GM21619 (cell line): ENCODE measurements around the gene PCDH9.
"Not testable (repeated sequence)": the region's sequence is repeated elsewhere in the genome, so short reads cannot be mapped to it uniquely, and the experiment has no call there.

Experiments used
- ATAC-seq: cut with Tn5 transposase; IDR thresholded peaks from one replicate; pipeline ENCODE4 v1.9.1; 2021; ENCODE audit not compliant: unreplicated experiment

Gene PCDH9

DNA sequence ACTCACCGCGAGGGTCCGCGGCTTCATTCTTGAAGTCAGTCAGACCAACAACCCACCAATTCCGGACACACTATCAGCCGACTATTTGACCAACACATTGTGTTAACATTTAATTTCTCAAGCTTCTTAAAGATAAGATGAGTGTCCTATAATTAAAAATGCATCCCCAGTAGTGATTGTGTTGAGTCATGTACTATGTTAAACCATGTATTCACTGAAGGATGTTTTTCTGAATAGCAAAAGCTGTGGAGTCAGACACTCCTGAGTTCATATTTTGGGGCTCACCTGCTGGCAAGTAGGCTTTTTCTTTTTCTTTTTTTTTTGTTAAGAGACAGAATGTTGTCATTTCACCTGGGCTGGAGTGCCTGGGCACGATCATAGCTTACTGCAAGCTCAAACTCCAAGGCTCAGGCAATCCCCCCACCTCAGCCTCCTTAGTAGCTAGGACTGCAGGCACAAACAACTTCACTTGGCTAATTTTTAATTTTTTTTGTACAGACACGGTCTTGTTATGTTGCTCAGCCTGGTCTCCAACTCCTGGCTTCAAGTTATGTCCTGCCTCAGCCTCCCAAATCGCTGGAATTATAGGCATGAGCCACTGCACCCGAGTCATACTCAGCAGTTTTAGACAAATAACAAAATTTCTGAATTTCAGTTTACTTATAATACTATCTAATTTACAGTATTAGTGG lies 606.9 kb downstream of the PCDH9 start:
- no peak for ATAC-seq

DNA sequence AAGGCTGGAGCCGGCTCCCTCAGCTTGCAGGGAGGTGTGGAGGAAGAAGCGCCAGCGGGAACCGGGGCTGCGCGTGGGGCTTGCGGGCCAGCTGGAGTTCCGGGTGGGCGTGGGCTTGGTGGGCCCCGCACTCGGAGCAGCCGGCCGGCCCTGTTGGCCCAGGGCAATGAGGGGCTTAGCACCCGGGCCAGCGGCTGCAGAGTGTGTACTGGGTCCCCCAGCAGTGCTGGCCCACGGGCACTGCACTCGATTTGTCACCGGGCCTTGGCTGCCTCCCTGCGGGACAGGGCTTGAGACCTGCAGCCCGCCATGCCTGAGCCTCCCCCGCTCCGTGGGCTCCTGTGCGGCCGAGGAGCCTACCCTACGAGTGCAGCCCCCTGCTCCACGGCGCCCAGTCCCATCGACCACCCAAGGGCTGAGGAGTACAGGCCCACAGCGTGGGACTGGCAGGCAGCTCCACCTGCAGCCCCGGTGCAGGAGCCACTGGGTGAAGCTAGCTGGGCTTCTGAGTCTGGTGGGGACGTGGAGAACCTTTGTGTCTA lies 608.2 kb downstream of the PCDH9 start:
- ATAC-seq: not testable (repeated sequence)

DNA sequence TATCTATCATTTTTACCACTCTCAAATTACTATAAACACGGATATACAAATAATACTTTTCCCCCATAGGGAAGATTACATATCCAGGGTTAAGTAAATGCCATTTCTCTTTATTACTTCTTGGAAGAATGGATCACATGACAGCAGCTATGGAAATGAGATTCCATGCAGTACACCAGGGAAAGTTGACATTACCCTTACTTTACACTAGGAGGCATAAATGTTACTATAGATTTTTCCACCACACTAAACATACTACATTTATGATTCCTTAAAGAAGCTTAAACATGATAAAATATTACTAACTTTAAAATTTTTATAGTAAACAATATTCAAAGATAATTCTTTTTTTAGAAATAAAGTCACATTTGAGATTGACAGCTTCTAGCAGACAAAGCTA lies 611.4 kb downstream of the PCDH9 start:
- peak; percentile 69 for ATAC-seq

DNA sequence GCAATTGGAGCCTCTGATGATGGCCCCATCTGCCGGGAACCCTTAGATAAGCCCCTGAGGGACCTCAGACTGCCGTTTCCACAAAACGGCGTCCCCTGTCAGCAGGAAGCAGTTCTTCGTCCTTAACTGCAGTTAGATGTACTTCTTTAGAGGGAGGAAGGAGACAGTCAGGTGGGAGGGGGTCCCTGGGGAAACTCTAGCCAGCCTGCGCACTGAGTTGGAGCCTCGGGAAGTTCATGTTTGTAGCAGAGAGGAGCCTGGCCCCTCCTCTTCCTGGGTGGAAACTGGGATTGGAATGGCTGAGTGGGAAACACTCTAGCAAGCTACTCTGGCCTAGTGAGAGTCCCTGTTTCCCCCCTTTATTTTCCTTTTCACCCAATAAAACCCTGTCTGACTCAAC lies 612.4 kb downstream of the PCDH9 start:
- ATAC-seq: no peak

DNA sequence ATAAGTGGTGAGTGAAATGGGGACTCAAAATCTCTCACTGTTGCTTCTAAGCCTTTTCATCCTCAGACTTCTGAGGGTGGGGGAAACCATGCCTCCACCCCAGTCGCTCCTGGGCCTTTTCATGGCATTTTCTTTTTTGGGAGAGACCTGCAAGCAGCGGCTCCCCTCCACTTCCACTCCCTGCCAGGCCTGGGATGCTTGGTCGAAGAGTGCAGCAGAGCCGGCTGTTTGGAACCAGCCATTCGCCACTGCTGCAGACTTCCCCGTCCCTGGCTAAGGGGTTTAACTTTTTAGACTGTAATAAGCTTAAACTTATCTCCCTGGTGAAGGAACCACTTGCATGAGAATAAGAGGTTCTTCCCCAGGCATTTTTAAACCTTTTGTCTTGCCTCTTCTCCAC lies 617.2 kb downstream of the PCDH9 start:
- no peak for ATAC-seq

DNA sequence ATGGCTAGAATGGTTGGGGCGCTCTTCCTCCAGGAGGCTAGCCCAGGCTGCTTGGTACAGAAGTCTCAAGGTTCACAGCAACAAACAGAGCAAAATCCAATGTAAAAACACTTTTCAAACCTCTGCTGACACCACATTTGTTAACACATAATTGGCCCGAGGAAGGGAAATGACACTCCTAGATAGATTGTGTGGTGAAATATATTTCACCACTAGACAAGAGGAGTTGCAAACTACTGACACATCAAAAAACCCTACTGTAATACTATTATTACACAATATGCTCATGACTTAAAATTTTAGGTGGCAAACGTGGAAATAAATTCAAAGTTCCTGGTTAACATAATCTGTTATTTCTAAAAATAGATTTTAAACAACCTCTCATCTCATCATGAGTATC lies 643.6 kb downstream of the PCDH9 start:
- no peak for ATAC-seq

DNA sequence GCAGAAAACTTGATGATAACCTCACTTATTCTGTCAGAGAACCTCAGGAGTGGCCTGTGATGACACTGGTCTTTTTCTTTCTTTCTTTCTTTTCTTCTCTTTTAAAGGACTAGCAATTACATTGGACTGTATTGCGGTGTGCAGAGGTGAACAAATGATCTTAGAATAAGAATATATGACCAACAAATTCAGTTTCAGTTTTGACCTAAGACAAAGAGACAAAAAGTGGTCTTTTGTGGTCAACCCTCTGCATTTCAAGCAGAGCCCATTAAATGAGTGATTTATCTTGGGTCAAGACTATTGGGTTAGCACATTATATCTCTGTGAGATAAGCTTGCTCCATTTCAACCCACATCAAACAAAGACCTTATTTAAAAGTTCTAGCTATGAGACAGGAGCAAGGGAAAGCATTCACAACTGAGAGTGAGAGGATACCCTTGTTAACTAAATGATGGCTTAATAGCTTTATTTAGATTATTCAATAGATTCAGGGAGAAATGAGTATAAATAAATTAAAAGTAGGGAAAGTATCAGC lies 644.4 kb downstream of the PCDH9 start:
- no peak for ATAC-seq

DNA sequence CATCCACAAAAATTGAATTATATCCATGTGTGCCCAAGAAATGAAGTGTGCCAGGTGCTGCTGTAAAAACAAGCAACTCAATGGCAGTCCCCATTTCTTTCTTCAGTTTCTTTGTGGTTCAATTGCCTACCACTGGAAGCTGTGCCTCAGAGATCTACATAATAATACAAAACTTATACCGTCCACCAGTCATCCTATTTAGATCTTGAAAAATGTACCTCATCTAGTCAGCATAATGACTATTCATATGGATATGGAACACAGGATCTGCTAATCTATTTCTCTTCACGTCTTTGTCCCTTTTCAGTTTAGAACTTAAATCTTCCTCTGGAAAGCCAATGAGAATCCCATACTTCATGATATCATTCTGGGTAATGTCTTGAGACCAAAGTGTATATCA lies 648.5 kb downstream of the PCDH9 start:
- ATAC-seq: no peak

DNA sequence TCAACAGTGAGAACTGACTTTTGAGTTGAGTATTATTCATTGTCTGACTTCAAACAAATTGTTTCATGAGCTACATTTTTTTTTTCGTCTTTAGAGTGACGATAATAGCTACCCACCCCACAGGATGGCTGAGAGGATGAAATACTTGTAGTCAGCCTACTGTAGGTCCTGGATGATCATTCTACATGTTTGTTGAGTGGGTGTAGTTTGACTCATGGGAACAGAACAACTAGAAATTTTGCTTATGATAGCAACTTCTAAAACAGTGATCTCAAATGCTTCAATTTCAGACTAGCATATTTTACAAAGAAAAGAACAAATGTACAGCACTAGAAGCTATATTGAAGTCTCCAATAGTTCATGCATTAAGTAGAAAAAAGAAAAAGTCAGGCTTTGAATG lies 651.8 kb downstream of the PCDH9 start:
- ATAC-seq: no peak

DNA sequence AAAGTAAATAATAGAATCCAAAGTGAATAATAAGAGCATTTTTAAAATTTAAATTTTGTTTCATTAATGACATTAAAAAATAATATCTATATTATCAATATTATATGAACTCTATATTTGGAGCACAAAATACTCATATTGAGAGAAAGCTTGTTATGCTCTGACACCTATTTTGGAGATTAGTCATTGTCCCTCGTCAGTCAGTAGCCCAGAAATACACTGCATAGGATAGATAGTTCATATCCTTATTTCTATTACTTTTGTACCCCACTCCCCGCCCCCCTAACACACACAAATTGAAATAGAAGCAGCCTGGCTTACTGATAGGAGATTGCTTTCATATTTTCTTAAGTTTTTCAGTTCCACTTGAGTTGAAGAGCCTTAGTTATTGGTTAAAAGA lies 652.8 kb downstream of the PCDH9 start:
- no peak for ATAC-seq

DNA sequence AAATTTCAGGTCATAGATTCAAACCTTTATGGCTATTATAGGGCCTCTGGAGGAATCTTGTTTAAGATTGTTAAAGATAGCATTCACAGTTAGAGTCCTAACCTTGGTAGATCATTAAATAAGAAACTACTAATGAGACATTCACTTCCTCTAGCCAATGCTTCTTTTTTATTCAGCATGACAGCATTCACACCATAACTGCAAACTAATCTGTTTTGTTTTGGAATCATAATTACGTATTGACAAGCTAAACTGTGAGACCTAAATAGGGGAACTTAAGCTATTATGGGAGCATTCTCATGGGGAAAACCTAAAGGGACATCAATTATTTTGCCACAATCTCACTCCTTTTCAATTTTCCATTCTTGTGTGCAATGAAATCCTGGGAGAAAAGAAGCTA lies 653.8 kb downstream of the PCDH9 start:
- ATAC-seq: peak; percentile 73

DNA sequence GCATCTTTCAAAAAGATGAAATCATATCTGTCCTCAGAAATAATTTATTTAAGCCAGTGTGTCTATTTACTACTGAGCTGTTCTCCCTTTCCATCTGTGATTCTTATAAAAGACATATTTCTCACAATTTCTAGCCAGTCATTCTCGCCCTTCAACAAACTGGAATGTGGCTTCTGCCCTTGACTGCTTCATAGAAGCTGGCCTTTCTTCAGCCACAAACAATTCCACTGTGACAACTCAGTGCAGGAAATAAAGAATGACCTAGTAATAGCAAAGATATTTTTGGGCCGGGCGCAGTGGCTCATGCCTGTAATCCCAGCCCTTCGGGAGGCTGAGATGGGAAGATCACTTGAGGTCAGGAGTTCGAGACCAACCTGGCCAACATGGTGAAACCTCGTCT lies 655.5 kb downstream of the PCDH9 start:
- ATAC-seq: no peak

DNA sequence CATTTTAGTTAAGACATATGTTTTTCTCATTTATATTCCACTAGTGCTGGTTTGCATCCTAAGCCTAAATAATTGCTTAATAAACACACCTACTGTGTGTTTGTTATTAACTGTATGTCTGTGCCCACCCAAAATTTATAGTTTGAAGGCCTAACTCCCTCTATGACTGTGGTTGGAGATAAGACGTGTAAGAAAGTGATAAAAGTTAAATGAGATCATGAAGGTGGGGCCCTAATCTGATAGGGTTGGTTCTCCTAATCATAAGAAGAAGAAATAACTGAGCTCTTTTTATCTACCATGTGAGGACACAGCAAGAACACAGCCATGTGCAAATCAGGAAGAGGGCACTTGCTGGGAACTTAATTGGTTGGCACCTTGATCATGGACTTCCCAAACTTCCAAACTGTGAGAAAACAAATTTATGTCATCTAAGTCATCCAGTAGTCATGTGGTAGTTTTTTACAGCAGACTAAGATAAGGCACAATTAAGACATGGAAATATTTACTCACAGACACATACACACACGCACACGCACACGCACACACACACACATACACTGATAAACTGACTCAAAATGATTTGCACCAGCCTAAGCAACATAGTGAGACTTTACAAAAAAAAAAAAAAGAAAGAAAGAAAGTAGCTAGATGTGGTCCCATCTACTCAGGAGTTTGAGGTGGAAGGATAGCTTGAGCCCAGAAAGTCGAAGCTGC lies 662.1 kb downstream of the PCDH9 start:
- ATAC-seq: no peak

DNA sequence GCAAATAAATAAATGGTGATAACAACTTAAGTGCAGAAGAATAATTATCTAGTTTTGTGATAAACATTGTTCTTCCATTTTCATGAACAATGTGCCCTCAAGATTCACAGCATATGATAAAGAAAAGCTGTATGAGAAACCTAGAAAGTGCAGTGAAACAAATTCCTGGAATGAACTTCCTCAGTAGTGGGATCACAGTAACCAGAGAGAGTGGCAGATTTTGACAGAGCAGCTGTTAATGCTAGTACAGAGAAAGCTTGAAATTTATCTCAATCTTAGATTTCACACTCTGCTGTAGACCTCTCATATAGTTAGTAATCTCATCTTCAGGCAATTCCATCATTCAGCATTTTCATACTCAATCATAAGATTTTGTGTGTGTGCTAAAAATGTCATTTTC lies 664.9 kb downstream of the PCDH9 start:
- ATAC-seq: no peak

DNA sequence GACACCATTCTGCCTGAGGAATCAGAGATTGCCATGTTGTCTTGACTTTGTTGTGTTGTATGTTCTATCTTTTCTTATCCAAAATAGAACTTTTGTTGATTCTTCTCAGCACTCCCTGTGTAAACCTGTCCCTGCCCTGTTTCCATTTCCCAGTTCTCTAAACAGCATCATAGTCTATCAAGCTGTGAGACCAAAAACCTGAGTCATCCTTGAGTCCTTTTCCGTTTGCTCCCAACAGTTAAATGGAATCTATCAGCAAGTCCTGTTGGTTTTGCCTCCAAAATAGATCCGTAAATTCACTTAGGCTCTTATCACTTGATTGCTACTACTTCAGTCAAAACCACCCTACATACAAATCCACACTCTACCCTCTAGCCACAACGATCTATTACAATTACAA lies 667.1 kb downstream of the PCDH9 start:
- ATAC-seq: no peak

DNA sequence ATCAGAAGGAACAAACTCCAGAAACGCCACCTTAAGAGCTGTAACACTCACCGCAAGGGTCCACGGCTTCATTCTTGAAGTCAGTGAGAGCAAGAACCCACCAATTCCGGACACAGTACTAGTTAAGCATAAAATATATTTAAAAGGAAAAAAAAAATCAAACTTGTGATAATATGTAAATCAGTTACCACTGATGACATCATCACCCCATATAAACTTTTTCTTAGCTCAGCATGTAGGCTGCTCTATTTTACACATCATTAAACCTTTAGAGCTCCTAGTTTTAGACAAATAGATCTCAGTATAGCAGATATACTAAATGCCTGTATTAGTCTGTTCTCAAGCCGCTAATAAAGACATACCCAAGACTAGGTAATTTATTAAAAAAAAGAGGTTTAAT lies 668.1 kb downstream of the PCDH9 start:
- ATAC-seq: no peak

DNA sequence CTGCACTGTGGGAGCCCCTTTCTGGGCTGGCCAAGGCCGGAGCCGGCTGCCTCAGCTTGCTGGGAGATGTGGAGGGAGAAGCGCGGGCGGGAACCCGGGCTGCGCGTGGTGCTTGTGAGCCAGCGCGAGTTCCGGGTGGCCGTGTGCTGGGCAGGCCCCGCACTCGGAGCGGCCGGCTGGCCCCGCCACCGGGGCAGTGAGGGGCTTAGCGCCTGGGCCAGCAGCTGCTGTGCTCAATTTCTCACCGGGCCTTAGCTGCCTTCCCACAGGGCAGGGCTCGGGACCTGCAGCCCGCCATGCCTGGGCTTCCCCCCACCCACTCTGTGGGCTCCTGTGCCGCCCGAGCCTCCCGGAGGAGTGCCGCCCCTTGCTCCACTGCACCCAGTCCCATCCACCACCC lies 669.1 kb downstream of the PCDH9 start:
- no peak for ATAC-seq

DNA sequence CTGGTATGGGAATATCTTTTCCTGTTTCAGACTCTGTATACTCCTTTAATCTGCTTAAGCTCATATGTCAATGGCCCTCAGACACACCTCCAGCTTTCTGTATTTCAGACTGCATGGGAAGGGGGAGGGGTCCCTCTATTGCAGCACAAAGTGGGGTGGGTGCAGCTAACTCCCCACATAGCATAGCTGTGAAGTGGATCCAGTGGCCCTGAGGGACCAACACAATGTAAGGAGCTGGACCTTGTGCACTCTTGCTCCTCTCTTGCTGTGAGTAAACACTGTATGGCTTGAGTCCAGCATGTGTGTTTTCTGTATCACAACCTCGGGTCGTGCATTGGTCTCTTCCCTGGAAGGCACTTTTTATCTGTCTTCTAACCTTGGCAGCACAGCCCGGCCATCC lies 669.9 kb downstream of the PCDH9 start:
- ATAC-seq: no peak

DNA sequence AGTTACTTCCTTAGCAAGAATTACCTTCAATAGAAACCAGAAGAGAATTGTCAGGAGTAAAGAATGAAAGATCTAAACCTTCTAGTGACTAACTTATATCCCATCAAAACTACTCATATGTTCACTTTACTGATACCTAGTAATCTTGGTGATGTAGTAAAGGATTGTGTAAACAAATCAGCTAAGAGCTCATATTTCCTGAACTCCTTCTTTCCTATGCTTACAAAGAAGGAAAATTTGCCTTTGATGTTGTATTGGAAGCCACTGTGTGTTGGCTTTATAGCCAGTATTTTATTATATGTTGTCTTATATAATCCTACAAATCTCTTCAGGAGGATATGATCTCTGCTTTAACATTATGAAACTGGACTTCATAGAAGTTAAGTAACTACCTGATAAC lies 671.0 kb downstream of the PCDH9 start:
- ATAC-seq: no peak

DNA sequence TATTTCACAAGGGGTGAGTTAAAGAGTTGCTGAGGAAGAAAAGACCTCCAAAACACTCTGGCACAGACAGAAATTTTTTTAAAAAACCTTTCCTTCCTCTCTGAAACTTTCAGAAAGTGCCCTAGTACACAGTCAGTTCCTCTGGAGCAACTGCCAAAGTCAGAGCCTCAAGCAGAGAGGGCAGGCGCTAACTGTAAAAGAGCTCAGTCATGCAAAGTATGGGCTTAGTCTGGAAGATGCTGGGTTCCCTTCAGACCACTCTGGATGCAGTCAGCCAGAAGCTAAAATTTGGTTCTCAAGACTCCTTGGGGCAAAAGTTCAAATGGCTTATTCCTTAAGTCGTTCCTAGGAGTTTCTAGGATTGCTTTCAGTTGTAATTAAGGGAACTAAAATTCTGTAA lies 671.6 kb downstream of the PCDH9 start:
- ATAC-seq: no peak

DNA sequence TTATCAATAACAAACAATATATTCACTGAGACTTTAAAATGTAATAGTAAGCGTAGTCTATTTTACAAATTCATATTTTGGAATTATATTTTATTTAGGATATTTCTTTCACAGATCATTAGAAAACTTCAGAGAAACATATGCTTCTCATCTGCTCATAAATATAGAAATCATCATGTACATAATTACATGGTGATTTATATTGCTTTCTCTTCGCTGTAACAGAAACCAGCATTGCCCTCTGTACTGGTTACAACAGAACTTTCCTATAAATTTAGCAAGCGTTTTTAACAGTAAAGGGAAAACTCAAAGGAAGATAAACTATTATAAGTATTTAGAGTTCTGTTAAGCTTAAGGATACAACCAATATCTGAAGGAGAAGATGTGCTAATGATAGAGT lies 672.8 kb downstream of the PCDH9 start:
- no peak for ATAC-seq

DNA sequence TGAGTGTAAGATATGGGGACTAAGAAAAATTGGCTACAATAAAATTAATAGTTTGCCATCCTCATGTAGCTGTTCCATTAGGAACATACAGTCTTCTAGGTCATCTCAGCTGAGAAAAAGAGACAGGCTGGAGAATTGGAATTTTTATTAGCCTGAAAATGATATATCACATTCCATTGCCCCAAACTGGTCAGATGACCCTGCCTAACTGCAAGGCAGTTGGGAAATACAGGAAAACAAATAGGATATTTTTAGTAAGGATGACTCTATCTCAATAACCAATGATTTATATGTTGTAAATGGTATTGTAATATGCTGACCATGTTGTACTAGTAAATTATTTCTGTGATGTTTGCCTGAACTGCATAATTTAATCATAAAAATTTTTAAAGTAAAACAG lies 673.8 kb downstream of the PCDH9 start:
- no peak for ATAC-seq
